HCT116 (cell line): ENCODE measurements around the gene KRT12. TPM values are rescaled to one million over a fixed set of nuclear protein-coding genes. Genes with fewer than 3 reads are reported as not detected.

Experiments
- ATAC-seq: fragments of 200-7000 bp; cut with Tn5 transposase; 2 replicates; pipeline ENCODE4 v1.9.1; 2020; ENCODE audit warnings: mild to moderate bottlenecking, moderate library complexity
- BruUV-seq: library from RNA; stranded (reverse); fragments of 400-500 nt; replicated peaks from 2 replicates; lab custom pipeline; 2021; lab: Mats Ljungman, UMichigan
- CTCF ChIA-PET: fragments of 300-600 bp; sonication (Branson Sonifier 250); formaldehyde crosslinking; loops from one replicate; lab custom pipeline; 2021; ENCODE audit warnings: antibody characterized with exemption; lab: Charles Lee
- POLR2A ChIA-PET: fragments of 300-600, 350-600 bp; sonication (Branson Sonifier 250); formaldehyde crosslinking; loops from one replicate; lab custom pipeline; 2021; ENCODE audit warnings: antibody characterized with exemption; lab: Charles Lee
- RAD21 ChIA-PET, 2 experiments: fragments of 300-600 bp; sonication (Branson Sonifier 250); formaldehyde crosslinking; loops; one replicate each; lab custom pipeline; 2023; ENCODE audit warnings: low total read pairs in 2 of 2; ENCODE audit not compliant: uncharacterized antibody in 2 of 2, unreplicated experiment in 2 of 2, low non-redundant PET in 1 of 2; lab: Charles Lee
- DNase-seq: peaks from one replicate; pipeline ENCODE4 v3.0.0-alpha.2; 2010; ENCODE audit warnings: low read depth, low spot score
- H2AFZ ChIP-seq: fragments of 200-600 bp; shearing (Covaris generic), sonication (generic); 2 replicates; pipeline ENCODE4 v1.6.1; 2017; ENCODE audit warnings: low read depth, mixed run types, mixed read lengths, antibody characterized with exemption, low read length; ENCODE audit not compliant: poor library complexity, severe bottlenecking
- H3K27ac ChIP-seq: 2 replicates; pipeline ENCODE4 v1.5.1; 2012; ENCODE audit warnings: low read depth, low read length
- H3K27me3 ChIP-seq: fragments of 200-600 bp; sonication (generic); 2 replicates; pipeline ENCODE4 v1.6.1; 2016; ENCODE audit warnings: mixed run types, low read length, mixed read lengths; ENCODE audit not compliant: insufficient read depth
- H3K36me3 ChIP-seq, 2 experiments: fragments of 200-500 bp in 1 of 2; fragments of 200-600 bp in 1 of 2; sonication (Bioruptor generic) in 1 of 2; sonication (generic) in 1 of 2; 2 replicates each; pipeline versions ENCODE4 v1.5.1 to v1.6.1; 2014 to 2016; ENCODE audit warnings: low read length in 2 of 2, inconsistent platforms in 1 of 2, mixed read lengths in 1 of 2, mixed run types in 1 of 2; ENCODE audit not compliant: insufficient read depth in 2 of 2, control insufficient read depth in 1 of 2
- H3K4me1 ChIP-seq, 2 experiments: fragments of 200-600 bp in 1 of 2; sonication (generic) in 1 of 2; 2 replicates each; pipeline versions ENCODE4 v1.5.1 to v1.6.1; 2012 to 2017; ENCODE audit warnings: low read length in 2 of 2, inconsistent platforms in 1 of 2, mild to moderate bottlenecking in 1 of 2, mixed read lengths in 1 of 2, mixed run types in 1 of 2, moderate library complexity in 1 of 2; ENCODE audit not compliant: insufficient read depth in 2 of 2, control insufficient read depth in 1 of 2
- H3K4me2 ChIP-seq: fragments of 200-600 bp; sonication (generic); 2 replicates; pipeline ENCODE4 v1.6.1; 2017; ENCODE audit warnings: mixed run types, low read length, mixed read lengths
- H3K4me3 ChIP-seq, 2 experiments: fragments of 200-600 bp in 1 of 2; sonication (generic) in 1 of 2; replicated peaks in 1 of 2; 2 replicates each; pipeline ENCODE4 v1.5.1; 2011 to 2016; ENCODE audit warnings: low read length in 2 of 2, control low read depth in 1 of 2, low read depth in 1 of 2, mild to moderate bottlenecking in 1 of 2, mixed read lengths in 1 of 2, mixed run types in 1 of 2
- H3K79me2 ChIP-seq: fragments of 200-600 bp; sonication (generic); 2 replicates; pipeline ENCODE4 v1.6.1; 2017; ENCODE audit warnings: mild to moderate bottlenecking, mixed run types, low read length, moderate library complexity, mixed read lengths; ENCODE audit not compliant: insufficient read depth
- H3K9ac ChIP-seq: fragments of 200-600 bp; sonication (generic); 2 replicates; pipeline ENCODE4 v1.6.1; 2016; ENCODE audit warnings: low read length, mixed read lengths
- H3K9me2 ChIP-seq: fragments of 200-600 bp; sonication (generic), shearing (Covaris generic); 2 replicates; pipeline ENCODE4 v1.6.1; 2017; ENCODE audit warnings: mixed run types, mild to moderate bottlenecking, moderate library complexity; ENCODE audit not compliant: insufficient read depth
- H3K9me3 ChIP-seq, 2 experiments: fragments of 200-500 bp in 1 of 2; fragments of 200-600 bp in 1 of 2; sonication (Bioruptor generic) in 1 of 2; sonication (generic) in 1 of 2; 2 replicates each; pipeline ENCODE4 v1.6.1; 2014 to 2017; ENCODE audit warnings: low read length in 2 of 2, mixed read lengths in 2 of 2, inconsistent platforms in 1 of 2, low read depth in 1 of 2, mild to moderate bottlenecking in 1 of 2, mixed run types in 1 of 2, moderate library complexity in 1 of 2; ENCODE audit not compliant: control insufficient read depth in 1 of 2, insufficient read depth in 1 of 2
- H4K20me1 ChIP-seq: fragments of 200-600 bp; sonication (generic), shearing (Covaris generic); 2 replicates; pipeline ENCODE4 v1.6.1; 2017; ENCODE audit warnings: mixed run types, mild to moderate bottlenecking, moderate library complexity; ENCODE audit not compliant: insufficient read depth
- EZH2phosphoT487 ChIP-seq: fragments of 200-600 bp; IDR thresholded peaks from 2 replicates; pipeline ENCODE4 v1.6.1; 2018; ENCODE audit warnings: antibody characterized with exemption, borderline replicate concordance
- POLR2A ChIP-seq: IDR thresholded peaks from 2 replicates; pipeline ENCODE4 v1.7.0; 2011; ENCODE audit warnings: borderline replicate concordance; ENCODE audit not compliant: insufficient read depth, insufficient read length; ENCODE audit errors: extremely low read depth
- POLR2AphosphoS5 ChIP-seq: IDR thresholded peaks from 2 replicates; pipeline ENCODE4 v1.6.1; 2011; ENCODE audit warnings: mild to moderate bottlenecking, low read depth, low read length, moderate library complexity
- RAD21 ChIP-seq: IDR thresholded peaks from 2 replicates; pipeline ENCODE4 v1.6.1; 2012; ENCODE audit warnings: low read depth, mild to moderate bottlenecking
- SIN3A ChIP-seq: IDR thresholded peaks from 2 replicates; pipeline ENCODE4 v1.6.1; 2012; ENCODE audit warnings: low read depth
- SP1 ChIP-seq: IDR thresholded peaks from 2 replicates; pipeline ENCODE4 v1.6.1; 2012; ENCODE audit warnings: low read depth
- YY1 ChIP-seq: IDR thresholded peaks from 2 replicates; pipeline ENCODE4 v1.6.1; 2011; ENCODE audit warnings: low read length, low read depth, moderate library complexity, mild to moderate bottlenecking; ENCODE audit not compliant: insufficient replicate concordance; ENCODE audit errors: extremely low read depth
- ZFX ChIP-seq: fragments of 450-650 bp; IDR thresholded peaks from 2 replicates; pipeline ENCODE4 v1.6.1; 2017
- ZNF274 ChIP-seq: fragments of 200-500 bp; sonication (Bioruptor generic); IDR thresholded peaks from 2 replicates; pipeline ENCODE4 v1.6.1; 2014; ENCODE audit warnings: mild to moderate bottlenecking, low read depth, low read length, inconsistent platforms
- intact Hi-C: fragments of 100-400 bp; cut with micrococcal nuclease; formaldehyde crosslinking; loops from 2 replicates; pipeline ENCODE4 v1.10.0; 2022
- total RNA-seq: library from RNA; stranded (reverse); gene quantifications from one replicate; pipeline ENCODE4 v1.2.1, GENCODE V29; 2021; ENCODE audit not compliant: unreplicated experiment
- TF ChIP-seq, protein P1 (sequence below): IDR thresholded peaks from 2 replicates; pipeline ENCODE4 v1.6.1; 2012; ENCODE audit warnings: low read depth
- TF ChIP-seq, protein P2 (sequence below): IDR thresholded peaks from 2 replicates; pipeline ENCODE4 v1.6.1; 2011; ENCODE audit warnings: mild to moderate bottlenecking, low read length, moderate library complexity; ENCODE audit not compliant: insufficient replicate concordance; ENCODE audit errors: extremely low read depth
- TF ChIP-seq, protein P3 (sequence below): IDR thresholded peaks from 2 replicates; pipeline ENCODE4 v1.6.1; 2012
- TF ChIP-seq, protein P4 (sequence below): IDR thresholded peaks from 2 replicates; pipeline ENCODE4 v1.6.1; 2012

The KRT12 gene
- total RNA-seq, 1 experiment from 2014 or later: not detected

DNA sequence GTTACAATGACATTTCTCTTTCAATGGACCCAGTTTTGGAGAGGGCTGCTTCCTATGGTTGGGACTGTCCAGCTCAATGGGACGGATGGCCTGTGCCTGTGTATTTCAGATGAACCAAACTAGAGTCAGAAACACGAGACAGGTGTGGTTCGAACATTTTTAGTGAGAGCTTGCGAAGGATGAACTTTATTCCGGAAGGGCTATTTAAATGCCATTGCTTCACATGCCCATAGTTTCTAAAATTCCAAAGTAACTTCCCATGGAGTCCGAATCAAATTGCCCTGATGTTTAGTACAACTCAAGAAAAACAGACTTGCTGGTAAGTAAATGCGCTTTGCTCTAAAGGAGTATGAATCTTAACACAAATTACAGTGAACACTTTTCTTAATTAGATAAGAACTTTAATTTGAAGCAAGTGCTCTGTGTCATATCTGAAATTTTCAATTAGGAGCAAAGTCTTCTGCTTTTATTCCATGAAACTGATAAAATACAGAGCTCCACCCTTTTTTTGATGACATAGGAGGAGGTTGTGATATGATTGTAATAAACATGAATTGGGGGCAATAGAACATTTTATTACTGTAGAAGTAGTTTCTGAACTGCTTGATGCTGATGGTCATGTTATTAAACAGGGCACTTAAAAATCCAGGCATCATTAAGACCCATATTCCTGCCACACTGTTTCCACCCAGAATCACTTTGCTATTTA is 16.8 kb upstream of the KRT12 start:
- no peak for TF ChIP-seq ZFX
- TF ChIP-seq, protein P1, sequence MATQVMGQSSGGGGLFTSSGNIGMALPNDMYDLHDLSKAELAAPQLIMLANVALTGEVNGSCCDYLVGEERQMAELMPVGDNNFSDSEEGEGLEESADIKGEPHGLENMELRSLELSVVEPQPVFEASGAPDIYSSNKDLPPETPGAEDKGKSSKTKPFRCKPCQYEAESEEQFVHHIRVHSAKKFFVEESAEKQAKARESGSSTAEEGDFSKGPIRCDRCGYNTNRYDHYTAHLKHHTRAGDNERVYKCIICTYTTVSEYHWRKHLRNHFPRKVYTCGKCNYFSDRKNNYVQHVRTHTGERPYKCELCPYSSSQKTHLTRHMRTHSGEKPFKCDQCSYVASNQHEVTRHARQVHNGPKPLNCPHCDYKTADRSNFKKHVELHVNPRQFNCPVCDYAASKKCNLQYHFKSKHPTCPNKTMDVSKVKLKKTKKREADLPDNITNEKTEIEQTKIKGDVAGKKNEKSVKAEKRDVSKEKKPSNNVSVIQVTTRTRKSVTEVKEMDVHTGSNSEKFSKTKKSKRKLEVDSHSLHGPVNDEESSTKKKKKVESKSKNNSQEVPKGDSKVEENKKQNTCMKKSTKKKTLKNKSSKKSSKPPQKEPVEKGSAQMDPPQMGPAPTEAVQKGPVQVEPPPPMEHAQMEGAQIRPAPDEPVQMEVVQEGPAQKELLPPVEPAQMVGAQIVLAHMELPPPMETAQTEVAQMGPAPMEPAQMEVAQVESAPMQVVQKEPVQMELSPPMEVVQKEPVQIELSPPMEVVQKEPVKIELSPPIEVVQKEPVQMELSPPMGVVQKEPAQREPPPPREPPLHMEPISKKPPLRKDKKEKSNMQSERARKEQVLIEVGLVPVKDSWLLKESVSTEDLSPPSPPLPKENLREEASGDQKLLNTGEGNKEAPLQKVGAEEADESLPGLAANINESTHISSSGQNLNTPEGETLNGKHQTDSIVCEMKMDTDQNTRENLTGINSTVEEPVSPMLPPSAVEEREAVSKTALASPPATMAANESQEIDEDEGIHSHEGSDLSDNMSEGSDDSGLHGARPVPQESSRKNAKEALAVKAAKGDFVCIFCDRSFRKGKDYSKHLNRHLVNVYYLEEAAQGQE: no peak
- no peak for TF ChIP-seq SP1
- Histone ChIP-seq H2AFZ (no peak overlapping the region), H3K79me2 (no peaks in the 10 kb centered on the region), H3K4me3 (no peak overlapping the region), H3K27me3 (no peaks in the 10 kb centered on the region), H3K9ac (no peak overlapping the region), H3K4me2 (no peak overlapping the region), H3K9me3 (no peaks in the 10 kb centered on the region), H3K27ac (no peak overlapping the region), H3K9me2 (no peaks in the 10 kb centered on the region), H3K4me1 (peaks cover 0 to 13% of the 10 kb centered on the region in 2 experiments; a peak in 2 of 4 replicates), H3K36me3 (no peaks in the 10 kb centered on the region), H4K20me1 (no peaks in the 10 kb centered on the region)
- ChIA-PET POLR2A (no interaction called here), CTCF (interaction anchor here (1.4 kb wide), 2 partner anchors 10 to 665 kb away, joined by 3 to 6 read pairs; no protein-coding TSS in a partner anchor), RAD21 (no interaction called here)
- intact Hi-C loops: no loop called here
- BruUV-seq: no TSS peak
- ATAC-seq: no peak
- no peak for DNase-seq

DNA sequence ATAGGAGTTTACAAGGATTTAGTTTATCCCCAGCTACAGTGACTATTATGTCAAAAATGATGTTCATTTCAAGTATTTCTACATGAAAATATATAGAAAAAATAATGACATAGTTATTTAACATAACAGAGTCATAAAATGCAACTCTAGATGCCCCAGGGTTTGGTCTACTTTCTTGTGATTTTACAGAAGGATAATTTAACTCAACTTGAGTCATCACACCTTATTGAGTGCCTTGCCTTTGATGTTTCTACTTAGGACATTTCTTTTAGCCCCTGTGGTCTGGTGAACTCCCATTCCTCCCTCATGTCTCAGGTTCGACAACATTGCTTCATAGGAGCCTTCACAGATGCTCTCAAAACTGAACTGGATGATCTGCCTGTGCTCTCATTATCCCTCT is 16.0 kb upstream of the KRT12 start:
- no peak overlapping the region for H3K4me3 ChIP-seq
- no peak overlapping the region for H3K27ac ChIP-seq
- no peaks in the 10 kb centered on the region for H3K9me2 ChIP-seq
- CTCF ChIA-PET: interaction anchor here (1.3 to 1.4 kb wide), 2 partner anchors 10 to 666 kb away, joined by 3 read pairs; no protein-coding TSS in a partner anchor
- no TSS peak for BruUV-seq
- H3K36me3 ChIP-seq: no peaks in the 10 kb centered on the region
- intact Hi-C loops: no loop called here
- H3K4me1 ChIP-seq: peaks cover 0 to 13% of the 10 kb centered on the region in 2 experiments; a peak in 2 of 4 replicates
- H2AFZ ChIP-seq: no peak overlapping the region
- 0 out of 2 replicates have a peak overlapping the region, but pooled peaks have one; percentile 16 for H3K4me2 ChIP-seq
- H3K9me3 ChIP-seq: no peaks in the 10 kb centered on the region
- RAD21 ChIA-PET: no interaction called here
- POLR2A ChIA-PET: no interaction called here
- H3K9ac ChIP-seq: no peak overlapping the region
- no peaks in the 10 kb centered on the region for H3K79me2 ChIP-seq
- no peaks in the 10 kb centered on the region for H4K20me1 ChIP-seq
- ATAC-seq (no peak), DNase-seq (no peak)
- H3K27me3 ChIP-seq: no peaks in the 10 kb centered on the region
- TF ChIP-seq ZFX (no peak), POLR2A (no peak), YY1 (no peak), EZH2phosphoT487 (no peak), SIN3A (no peak), RAD21 (no peak), POLR2AphosphoS5 (no peak), ZNF274 (no peak)
- TF ChIP-seq, protein P2, sequence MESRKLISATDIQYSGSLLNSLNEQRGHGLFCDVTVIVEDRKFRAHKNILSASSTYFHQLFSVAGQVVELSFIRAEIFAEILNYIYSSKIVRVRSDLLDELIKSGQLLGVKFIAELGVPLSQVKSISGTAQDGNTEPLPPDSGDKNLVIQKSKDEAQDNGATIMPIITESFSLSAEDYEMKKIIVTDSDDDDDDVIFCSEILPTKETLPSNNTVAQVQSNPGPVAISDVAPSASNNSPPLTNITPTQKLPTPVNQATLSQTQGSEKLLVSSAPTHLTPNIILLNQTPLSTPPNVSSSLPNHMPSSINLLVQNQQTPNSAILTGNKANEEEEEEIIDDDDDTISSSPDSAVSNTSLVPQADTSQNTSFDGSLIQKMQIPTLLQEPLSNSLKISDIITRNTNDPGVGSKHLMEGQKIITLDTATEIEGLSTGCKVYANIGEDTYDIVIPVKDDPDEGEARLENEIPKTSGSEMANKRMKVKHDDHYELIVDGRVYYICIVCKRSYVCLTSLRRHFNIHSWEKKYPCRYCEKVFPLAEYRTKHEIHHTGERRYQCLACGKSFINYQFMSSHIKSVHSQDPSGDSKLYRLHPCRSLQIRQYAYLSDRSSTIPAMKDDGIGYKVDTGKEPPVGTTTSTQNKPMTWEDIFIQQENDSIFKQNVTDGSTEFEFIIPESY: no peak
- TF ChIP-seq, protein P3, sequence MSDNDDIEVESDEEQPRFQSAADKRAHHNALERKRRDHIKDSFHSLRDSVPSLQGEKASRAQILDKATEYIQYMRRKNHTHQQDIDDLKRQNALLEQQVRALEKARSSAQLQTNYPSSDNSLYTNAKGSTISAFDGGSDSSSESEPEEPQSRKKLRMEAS: no peak
- TF ChIP-seq, protein P4, sequence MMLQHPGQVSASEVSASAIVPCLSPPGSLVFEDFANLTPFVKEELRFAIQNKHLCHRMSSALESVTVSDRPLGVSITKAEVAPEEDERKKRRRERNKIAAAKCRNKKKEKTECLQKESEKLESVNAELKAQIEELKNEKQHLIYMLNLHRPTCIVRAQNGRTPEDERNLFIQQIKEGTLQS: no peak
